ENCODE data around the gene CFP.

GRCh38 chrX:47610511-47610910, 19.2 kb downstream of the CFP start:
- TF ChIP-seq POLR2A (IDR thresholded peaks at IDR 0.05; ENCODE audit: low read depth, low read length) (no peak), TAF1 (IDR thresholded peaks at IDR 0.05; ENCODE audit: low read depth, low read length) (no peak), PAX5 (IDR thresholded peaks at IDR 0.05; ENCODE audit: insufficient read depth, low read length, severe bottlenecking) (no peak), SPI1 (IDR thresholded peaks at IDR 0.05; ENCODE audit: low read depth, low read length) (no peak), POU2F2 (IDR thresholded peaks at IDR 0.05; ENCODE audit: low read depth, low read length) (no peak)

Data from GM12891 (cell line).